Upper lobe of left lung (tissue), 4 donors: Measurements from ENCODE around the gene KLF2.

Experiments
- EP300 ChIP-seq, 4 donors: sonication (generic); formaldehyde crosslinking; IDR thresholded peaks; one replicate each; pipeline ENCODE4 v1.5.1; 2017; ENCODE audit warnings: antibody characterized with exemption in 4 of 4, control low read depth in 2 of 4
- POLR2A ChIP-seq, 4 donors: fragments of 450-650 bp; IDR thresholded peaks; one replicate each; pipeline ENCODE4 v1.5.1; 2016 to 2017; ENCODE audit warnings: antibody characterized with exemption in 4 of 4, mild to moderate bottlenecking in 2 of 4
- POLR2AphosphoS5 ChIP-seq, 2 donors: sonication (generic); formaldehyde crosslinking; IDR thresholded peaks; one replicate each; pipeline ENCODE4 v1.5.1; 2017; ENCODE audit warnings: antibody characterized with exemption in 2 of 2
- TF ChIP-seq, protein P1 (sequence below), 6 experiments: fragments of 450-650 bp in 4 of 6; fragments of 200-600 bp in 2 of 6; sonication (generic) in 2 of 6; IDR thresholded peaks; one replicate each; pipeline ENCODE4 v1.5.1; 2016 to 2019; ENCODE audit warnings: antibody characterized with exemption in 6 of 6

DNA sequence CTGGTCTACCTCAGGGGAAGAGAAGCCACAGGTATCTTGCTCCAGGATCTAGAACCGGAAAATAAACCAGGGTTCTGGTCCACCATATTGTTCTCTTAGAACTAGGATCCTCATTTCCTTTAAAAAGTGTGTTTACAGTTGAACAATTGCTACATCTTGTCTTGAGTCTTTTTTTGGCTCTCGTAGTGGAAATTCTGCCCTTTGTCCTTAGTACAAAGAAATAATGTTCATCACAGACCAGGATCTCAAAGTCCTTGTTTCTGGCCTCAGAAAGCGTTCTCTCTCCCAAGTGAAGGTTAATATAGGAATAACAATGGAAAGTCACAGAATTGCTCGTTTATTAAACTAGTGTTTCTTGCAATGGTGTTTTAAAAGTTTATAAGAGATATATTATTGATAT is 20.8 kb downstream of the KLF2 start:
- TF ChIP-seq, protein P1, sequence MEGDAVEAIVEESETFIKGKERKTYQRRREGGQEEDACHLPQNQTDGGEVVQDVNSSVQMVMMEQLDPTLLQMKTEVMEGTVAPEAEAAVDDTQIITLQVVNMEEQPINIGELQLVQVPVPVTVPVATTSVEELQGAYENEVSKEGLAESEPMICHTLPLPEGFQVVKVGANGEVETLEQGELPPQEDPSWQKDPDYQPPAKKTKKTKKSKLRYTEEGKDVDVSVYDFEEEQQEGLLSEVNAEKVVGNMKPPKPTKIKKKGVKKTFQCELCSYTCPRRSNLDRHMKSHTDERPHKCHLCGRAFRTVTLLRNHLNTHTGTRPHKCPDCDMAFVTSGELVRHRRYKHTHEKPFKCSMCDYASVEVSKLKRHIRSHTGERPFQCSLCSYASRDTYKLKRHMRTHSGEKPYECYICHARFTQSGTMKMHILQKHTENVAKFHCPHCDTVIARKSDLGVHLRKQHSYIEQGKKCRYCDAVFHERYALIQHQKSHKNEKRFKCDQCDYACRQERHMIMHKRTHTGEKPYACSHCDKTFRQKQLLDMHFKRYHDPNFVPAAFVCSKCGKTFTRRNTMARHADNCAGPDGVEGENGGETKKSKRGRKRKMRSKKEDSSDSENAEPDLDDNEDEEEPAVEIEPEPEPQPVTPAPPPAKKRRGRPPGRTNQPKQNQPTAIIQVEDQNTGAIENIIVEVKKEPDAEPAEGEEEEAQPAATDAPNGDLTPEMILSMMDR (IDR thresholded peaks at IDR 0.05) = no peak
- no peak for TF ChIP-seq POLR2A (IDR thresholded peaks at IDR 0.05)
- no peak for TF ChIP-seq POLR2AphosphoS5 (IDR thresholded peaks at IDR 0.05)
- peak in 1 of 4 donors; percentile 68 for TF ChIP-seq EP300 (IDR thresholded peaks at IDR 0.05)
